H54 (cell line): Measurements from ENCODE around the gene PYGL.
"Not testable (repeated sequence)": the region's sequence is repeated elsewhere in the genome, so short reads cannot be mapped to it uniquely, and the experiment has no call there.

Experiments
- DNase-seq: peaks from one replicate; pipeline ENCODE4 v3.0.0; 2011; ENCODE audit warnings: low spot score, mixed read lengths; ENCODE audit not compliant: insufficient read length
- FAIRE-seq: peaks from 3 replicates; lab custom pipeline; 2011; peaks lifted over from hg19 to GRCh38; lab: Jason Lieb, UNC
- POLR2A ChIP-seq: IDR thresholded peaks from 2 replicates; pipeline ENCODE4 v1.6.1; 2011; ENCODE audit warnings: low read depth, mild to moderate bottlenecking, low read length

PYGL gene

GRCh38 chr14:50943261-50943942, 881 bp downstream of the PYGL start:
- FAIRE-seq: peak; percentile 87
- peak; percentile 44 for DNase-seq
- TF ChIP-seq POLR2A: no peak

GRCh38 chr14:50941638-50942037, 2.6 kb downstream of the PYGL start:
- not testable (repeated sequence) for DNase-seq, FAIRE-seq

GRCh38 chr14:50941151-50941550, 3.1 kb downstream of the PYGL start:
- FAIRE-seq (no peak), DNase-seq (no peak)
- TF ChIP-seq POLR2A: no peak

GRCh38 chr14:50937800-50938199, 6.5 kb downstream of the PYGL start:
- DNase-seq (no peak), FAIRE-seq (no peak)
- TF ChIP-seq POLR2A: no peak

- DNase-seq (no peak), FAIRE-seq (no peak)
- no peak for TF ChIP-seq POLR2A
These were observed 7.0 kb downstream of the PYGL start for GRCh38 chr14:50937325-50937724.

GRCh38 chr14:50936882-50937281, 7.4 kb downstream of the PYGL start:
- DNase-seq (no peak), FAIRE-seq (no peak)
- no peak for TF ChIP-seq POLR2A

- FAIRE-seq: no peak
- TF ChIP-seq POLR2A: no peak
These were observed 8.3 kb downstream of the PYGL start for GRCh38 chr14:50936016-50936340.

GRCh38 chr14:50935126-50936015, 8.9 kb downstream of the PYGL start:
- no peak for TF ChIP-seq POLR2A
- DNase-seq: no peak
- no peak for FAIRE-seq

More at GRCh38 chr14:50936016-50936340, 8.3 kb downstream of the PYGL start:
- no peak for DNase-seq

- no peak for FAIRE-seq
- no peak for DNase-seq
- no peak for TF ChIP-seq POLR2A
These were observed 11.4 kb downstream of the PYGL start for GRCh38 chr14:50932592-50933495.

- TF ChIP-seq POLR2A: no peak
- DNase-seq: no peak
- no peak for FAIRE-seq
These were observed 12.1 kb downstream of the PYGL start for GRCh38 chr14:50932156-50932555.

GRCh38 chr14:50931559-50931958, 12.7 kb downstream of the PYGL start:
- FAIRE-seq (no peak), DNase-seq (no peak)
- no peak for TF ChIP-seq POLR2A

- TF ChIP-seq POLR2A: no peak
- no peak for FAIRE-seq
- no peak for DNase-seq
These were observed 14.8 kb downstream of the PYGL start for GRCh38 chr14:50929506-50929905.

- FAIRE-seq (no peak), DNase-seq (no peak)
- no peak for TF ChIP-seq POLR2A
These were observed 16.2 kb downstream of the PYGL start for GRCh38 chr14:50928002-50928635.
